Panc1 (cell line): ENCODE data around the gene NFATC2. TPM values are rescaled to one million over a fixed set of nuclear protein-coding genes. Genes with fewer than 3 reads are reported as not detected.

Source experiments
- ATAC-seq: fragments of 200-7000 bp; cut with Tn5 transposase; 2 replicates; pipeline ENCODE4 v1.9.1; 2020; ENCODE audit warnings: mild to moderate bottlenecking, moderate library complexity
- BruUV-seq: library from RNA; stranded (reverse); fragments of 400-500 nt; replicated peaks from 2 replicates; lab custom pipeline; 2021; lab: Mats Ljungman, UMichigan
- CTCF ChIA-PET: fragments of 300-600 bp; sonication (Branson Sonifier 250); formaldehyde crosslinking; loops from one replicate; lab custom pipeline; 2022; ENCODE audit warnings: antibody characterized with exemption; lab: Charles Lee
- POLR2A ChIA-PET: fragments of 300-600 bp; sonication (Branson Sonifier 250); formaldehyde crosslinking; loops from one replicate; lab custom pipeline; 2022; ENCODE audit warnings: antibody characterized with exemption; lab: Charles Lee
- DNase-seq: peaks from one replicate; pipeline ENCODE4 v3.0.0-alpha.2; 2010; ENCODE audit warnings: low read depth, low spot score
- H3K27ac ChIP-seq: 2 replicates; pipeline ENCODE4 v1.5.1; 2011; ENCODE audit warnings: mild to moderate bottlenecking, low read length, inconsistent platforms
- H3K27me3 ChIP-seq: fragments of 200-500 bp; sonication (Bioruptor generic); 2 replicates; pipeline ENCODE4 v1.6.0; 2014; ENCODE audit warnings: low read length, inconsistent platforms; ENCODE audit not compliant: control insufficient read depth, insufficient read depth
- H3K36me3 ChIP-seq: fragments of 200-500 bp; sonication (Bioruptor generic); 2 replicates; pipeline ENCODE4 v1.5.1; 2014; ENCODE audit warnings: inconsistent platforms, mild to moderate bottlenecking, low read length, moderate library complexity; ENCODE audit not compliant: control insufficient read depth, insufficient read depth
- H3K4me1 ChIP-seq: 2 replicates; pipeline ENCODE4 v1.5.1; 2011; ENCODE audit warnings: inconsistent platforms, mild to moderate bottlenecking, low read length, moderate library complexity; ENCODE audit not compliant: control insufficient read depth, insufficient read depth
- H3K4me3 ChIP-seq, 2 experiments: 2 replicates each; pipeline ENCODE4 v1.5.1; 2011 to 2012; ENCODE audit warnings: low read depth in 2 of 2, low read length in 2 of 2, mild to moderate bottlenecking in 2 of 2, inconsistent platforms in 1 of 2, moderate library complexity in 1 of 2
- H3K9me3 ChIP-seq: fragments of 200-500 bp; sonication (Bioruptor generic); 2 replicates; pipeline ENCODE4 v1.5.1; 2014; ENCODE audit warnings: low read depth, mild to moderate bottlenecking, inconsistent platforms, low read length, moderate library complexity; ENCODE audit not compliant: control insufficient read depth, insufficient read depth
- CTCF ChIP-seq: fragments of 450-650 bp; IDR thresholded peaks from 2 replicates; pipeline ENCODE4 v1.5.1; 2017; ENCODE audit warnings: mild to moderate bottlenecking
- POLR2AphosphoS5 ChIP-seq: IDR thresholded peaks from 2 replicates; pipeline ENCODE4 v1.6.1; 2012; ENCODE audit warnings: mild to moderate bottlenecking, low read depth, low read length, moderate library complexity
- REST ChIP-seq, 2 experiments: IDR thresholded peaks; 2 replicates each; pipeline ENCODE4 v1.6.1; 2011 to 2012; ENCODE audit warnings: low read depth in 2 of 2, control low read depth in 1 of 2, low read length in 1 of 2, mild to moderate bottlenecking in 1 of 2, moderate library complexity in 1 of 2; ENCODE audit not compliant: insufficient read depth in 1 of 2
- SIN3A ChIP-seq: IDR thresholded peaks from 2 replicates; pipeline ENCODE4 v1.6.1; 2012; ENCODE audit warnings: low read depth, mild to moderate bottlenecking, low read length, moderate library complexity, borderline replicate concordance; ENCODE audit not compliant: insufficient read depth
- TCF7L2 ChIP-seq: IDR thresholded peaks from 2 replicates; pipeline ENCODE4 v1.6.1; 2011; ENCODE audit warnings: mild to moderate bottlenecking, low read depth, low read length, inconsistent platforms
- in situ Hi-C: cut with HindIII; loops from 2 replicates; pipeline ENCODE4 v1.10.0; 2016; ENCODE audit warnings: low sequenced_read_pairs, low pct_unique_long_range_greater_than_20kb
- intact Hi-C: fragments of 100-400 bp; cut with micrococcal nuclease; formaldehyde crosslinking; loops from one replicate; pipeline ENCODE4 v1.10.0; 2022; ENCODE audit not compliant: unreplicated experiment
- total RNA-seq: library from RNA; stranded (reverse); gene quantifications from one replicate; pipeline ENCODE4 v1.2.1, GENCODE V29; 2021; ENCODE audit not compliant: unreplicated experiment

NFATC2 gene
- total RNA-seq, 1 experiment from 2014 or later = 10.6 TPM

GRCh38 chr20:51418137-51418529, 124.4 kb downstream of the NFATC2 start:
- intact Hi-C loops = no loop called here
- ATAC-seq = no peak
- CTCF ChIA-PET = no interaction called here

GRCh38 chr20:51417250-51418136, 125.0 kb downstream of the NFATC2 start:
- ChIA-PET CTCF (no interaction called here), POLR2A (no interaction called here)
- intact Hi-C loops = no loop called here
- TF ChIP-seq POLR2AphosphoS5 = no peak
- TF ChIP-seq CTCF = no peak
- no peak for TF ChIP-seq SIN3A
- no peak for TF ChIP-seq REST (IDR thresholded peaks at IDR 0.05; ENCODE audit: insufficient read depth in 1 of 2, low read depth in 2 of 2, low read length in 1 of 2)

More at GRCh38 chr20:51418137-51418529, 124.4 kb downstream of the NFATC2 start:
- BruUV-seq = no TSS peak
- Histone ChIP-seq H3K9me3 (no peaks in the 10 kb centered on the region), H3K27ac (no peak overlapping the region), H3K4me3 (no peak overlapping the region), H3K36me3 (no peaks in the 10 kb centered on the region), H3K4me1 (peaks cover 2% of the 10 kb centered on the region; the same call in 1 of the 2 replicates), H3K27me3 (no peaks in the 10 kb centered on the region)
- POLR2A ChIA-PET = no interaction called here
- no peak for DNase-seq
- in situ Hi-C loops = no loop called here
- TF ChIP-seq REST (IDR thresholded peaks at IDR 0.05; ENCODE audit: insufficient read depth in 1 of 2, low read depth in 2 of 2, low read length in 1 of 2) (no peak), SIN3A (no peak), POLR2AphosphoS5 (no peak), TCF7L2 (no peak), CTCF (no peak)

More at GRCh38 chr20:51417250-51418136, 125.0 kb downstream of the NFATC2 start:
- Histone ChIP-seq H3K9me3 (no peaks in the 10 kb centered on the region), H3K4me3 (no peak overlapping the region), H3K27ac (no peak overlapping the region), H3K27me3 (no peaks in the 10 kb centered on the region), H3K36me3 (no peaks in the 10 kb centered on the region), H3K4me1 (peaks cover 6% of the 10 kb centered on the region)
- in situ Hi-C loops = no loop called here
- no TSS peak for BruUV-seq
- DNase-seq (no peak), ATAC-seq (no peak)
